Ascending aorta (tissue), 2 donors: ENCODE data around the gene HSPG2. TPM values are rescaled to one million over a fixed set of nuclear protein-coding genes. Genes with fewer than 3 reads are reported as not detected.
"Not testable (repeated sequence)": the region's sequence is repeated elsewhere in the genome, so short reads cannot be mapped to it uniquely, and the experiment has no call there.

Experiments used
- DNase-seq, 2 donors: peaks; one replicate each; pipeline ENCODE4 v3.0.0-alpha.2; 2019; ENCODE audit warnings: low spot score in 2 of 2
- H3K27ac ChIP-seq, 2 donors: fragments of 200-600 bp; sonication (generic); one replicate each; pipeline ENCODE4 v1.5.1; 2016 to 2017; ENCODE audit warnings: mild to moderate bottlenecking in 1 of 2
- H3K27me3 ChIP-seq: fragments of 200-600 bp; sonication (generic); one replicate; pipeline ENCODE4 v1.5.1; 2017
- H3K36me3 ChIP-seq, 2 donors: fragments of 200-600 bp; sonication (generic); one replicate each; pipeline ENCODE4 v1.5.1; 2016
- H3K4me1 ChIP-seq, 2 donors: fragments of 200-600 bp; sonication (generic); one replicate each; pipeline ENCODE4 v1.5.1; 2016 to 2017; ENCODE audit warnings: mild to moderate bottlenecking in 1 of 2
- H3K4me3 ChIP-seq, 2 donors: fragments of 200-600 bp; sonication (generic); one replicate each; pipeline ENCODE4 v1.5.1; 2016 to 2017; ENCODE audit warnings: mild to moderate bottlenecking in 1 of 2
- H3K9me3 ChIP-seq, 2 donors: fragments of 200-600 bp; sonication (generic); one replicate each; pipeline ENCODE4 v1.5.1; 2016
- intact Hi-C: fragments of 100-400 bp; cut with DNase I; formaldehyde crosslinking; loops from one replicate; pipeline ENCODE4 v1.15.1; 2023
- total RNA-seq: library from RNA; depleted of rRNA; stranded (reverse); fragments of >200 nt; gene quantifications from one replicate; pipeline ENCODE4 v1.1.0, GENCODE V29; 2016
- TF ChIP-seq, protein P1 (sequence below), 3 experiments: fragments of 200-600 bp in 2 of 3; fragments of 450-650 bp in 1 of 3; sonication (generic) in 2 of 3; IDR thresholded peaks; one replicate each; pipeline ENCODE4 v1.5.1; 2016 to 2019; ENCODE audit warnings: antibody characterized with exemption in 3 of 3, mild to moderate bottlenecking in 1 of 3, moderate library complexity in 1 of 3

Gene HSPG2
- total RNA-seq, 1 donor from 2014 or later: 1,294 TPM

- Histone ChIP-seq H3K27me3 (no peaks in the 10 kb centered on the region), H3K4me3 (peak overlapping the region; percentile 97 to 99), H3K9me3 (no peaks in the 10 kb centered on the region), H3K27ac (peak overlapping the region; percentile 99 to 100), H3K36me3 (no peaks in the 10 kb centered on the region), H3K4me1 (peaks cover 9 to 13% of the 10 kb centered on the region in 2 donors)
- DNase-seq: peak in 1 of 2 donors; percentile 77
- TF ChIP-seq, protein P1, sequence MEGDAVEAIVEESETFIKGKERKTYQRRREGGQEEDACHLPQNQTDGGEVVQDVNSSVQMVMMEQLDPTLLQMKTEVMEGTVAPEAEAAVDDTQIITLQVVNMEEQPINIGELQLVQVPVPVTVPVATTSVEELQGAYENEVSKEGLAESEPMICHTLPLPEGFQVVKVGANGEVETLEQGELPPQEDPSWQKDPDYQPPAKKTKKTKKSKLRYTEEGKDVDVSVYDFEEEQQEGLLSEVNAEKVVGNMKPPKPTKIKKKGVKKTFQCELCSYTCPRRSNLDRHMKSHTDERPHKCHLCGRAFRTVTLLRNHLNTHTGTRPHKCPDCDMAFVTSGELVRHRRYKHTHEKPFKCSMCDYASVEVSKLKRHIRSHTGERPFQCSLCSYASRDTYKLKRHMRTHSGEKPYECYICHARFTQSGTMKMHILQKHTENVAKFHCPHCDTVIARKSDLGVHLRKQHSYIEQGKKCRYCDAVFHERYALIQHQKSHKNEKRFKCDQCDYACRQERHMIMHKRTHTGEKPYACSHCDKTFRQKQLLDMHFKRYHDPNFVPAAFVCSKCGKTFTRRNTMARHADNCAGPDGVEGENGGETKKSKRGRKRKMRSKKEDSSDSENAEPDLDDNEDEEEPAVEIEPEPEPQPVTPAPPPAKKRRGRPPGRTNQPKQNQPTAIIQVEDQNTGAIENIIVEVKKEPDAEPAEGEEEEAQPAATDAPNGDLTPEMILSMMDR (IDR thresholded peaks at IDR 0.05): peak; percentile 20 to 32 (median 21)
- intact Hi-C loops: loop anchor here (2.0 to 5.0 kb wide), 4 partner anchors 156 to 435 kb away; no protein-coding TSS in a partner anchor
Observed at GRCh38 chr1:21782349-21782867, 154.7 kb downstream of the HSPG2 start.

DNA sequence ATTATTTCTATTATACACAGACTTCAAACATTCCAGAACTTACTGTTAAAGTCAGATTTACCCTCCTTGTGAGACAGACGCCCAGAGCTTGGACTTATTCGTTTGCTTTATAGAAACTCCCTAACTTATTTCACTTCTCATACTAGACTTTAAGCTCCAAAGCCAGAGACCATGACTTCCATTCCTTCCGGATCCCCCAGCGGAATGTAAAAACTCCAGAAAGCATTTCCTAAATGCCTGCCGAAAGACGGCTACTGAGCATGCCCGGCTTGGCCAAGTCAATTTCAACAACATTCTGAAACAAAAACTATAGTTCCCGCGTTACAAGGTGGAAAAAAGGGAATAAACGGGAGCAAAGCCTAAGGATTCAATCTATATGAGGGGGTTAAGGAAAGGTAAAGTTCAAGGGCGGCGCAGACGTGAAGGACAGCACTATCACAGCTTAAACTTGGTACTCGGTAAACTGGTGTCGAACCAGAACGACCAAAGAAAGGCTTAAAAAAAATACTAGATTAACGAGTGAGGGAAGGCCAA is 155.2 kb downstream of the HSPG2 start:
- Histone ChIP-seq H3K36me3 (no peaks in the 10 kb centered on the region), H3K9me3 (no peaks in the 10 kb centered on the region), H3K27me3 (no peaks in the 10 kb centered on the region), H3K4me3 (peak overlapping the region; percentile 97 to 99), H3K27ac (peak overlapping the region; percentile 99 to 100), H3K4me1 (peaks cover 9 to 13% of the 10 kb centered on the region in 2 donors)
- TF ChIP-seq, protein P1 (IDR thresholded peaks at IDR 0.05): no peak
- DNase-seq: no peak
- intact Hi-C loops: loop anchor here (2.0 to 5.0 kb wide), 4 partner anchors 157 to 435 kb away; no protein-coding TSS in a partner anchor

DNA sequence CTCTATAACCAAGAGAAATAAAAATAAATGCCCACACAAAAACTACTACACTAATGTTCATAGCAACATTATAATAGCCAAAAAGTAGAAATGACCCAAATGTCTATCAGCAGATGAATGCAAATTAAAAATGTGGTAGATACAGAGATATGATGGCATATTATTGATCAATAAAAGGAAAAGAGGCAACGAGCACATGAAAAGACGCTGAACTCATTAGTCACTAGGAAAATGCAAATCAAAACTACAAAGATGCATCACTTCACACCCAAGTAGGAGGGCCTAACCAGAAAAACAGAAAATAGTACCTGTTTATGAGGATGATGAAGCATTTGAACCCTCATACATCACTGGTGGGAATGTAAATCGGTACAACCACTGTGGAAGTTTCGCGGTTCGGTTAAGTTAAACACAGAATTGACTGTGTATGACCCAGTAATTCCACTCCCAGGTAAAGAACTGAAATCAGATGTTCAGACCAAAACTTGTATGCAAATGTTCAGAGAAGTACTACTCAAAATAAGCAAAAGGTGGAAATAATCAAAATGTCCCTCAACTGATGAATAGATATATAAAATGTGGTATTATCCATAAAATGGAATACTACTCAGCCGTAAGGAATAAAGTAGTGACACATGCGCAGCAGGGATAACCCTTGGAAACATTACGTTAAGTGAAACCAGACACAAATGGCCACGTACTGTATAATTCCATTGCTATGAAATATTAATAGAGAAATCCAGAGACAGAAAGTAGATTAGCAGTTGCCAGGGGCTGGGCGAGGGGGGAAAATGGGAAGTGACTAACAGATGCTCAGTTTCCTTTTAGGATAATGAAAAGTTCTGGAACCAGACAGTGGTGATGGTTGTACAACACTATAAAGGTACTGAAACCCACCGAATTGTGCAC is 157.2 kb downstream of the HSPG2 start:
- no peak for DNase-seq
- Histone ChIP-seq H3K4me3 (no peak overlapping the region), H3K36me3 (no peaks in the 10 kb centered on the region), H3K27me3 (no peaks in the 10 kb centered on the region), H3K27ac (peak overlapping the region in 1 of 2 donors; percentile 19), H3K4me1 (peaks cover 9 to 13% of the 10 kb centered on the region in 2 donors), H3K9me3 (no peaks in the 10 kb centered on the region)
- TF ChIP-seq, protein P1 (IDR thresholded peaks at IDR 0.05): no peak
- intact Hi-C loops: loop anchor here (5.0 kb wide), 2 partner anchors 182 to 433 kb away; no protein-coding TSS in a partner anchor

DNA sequence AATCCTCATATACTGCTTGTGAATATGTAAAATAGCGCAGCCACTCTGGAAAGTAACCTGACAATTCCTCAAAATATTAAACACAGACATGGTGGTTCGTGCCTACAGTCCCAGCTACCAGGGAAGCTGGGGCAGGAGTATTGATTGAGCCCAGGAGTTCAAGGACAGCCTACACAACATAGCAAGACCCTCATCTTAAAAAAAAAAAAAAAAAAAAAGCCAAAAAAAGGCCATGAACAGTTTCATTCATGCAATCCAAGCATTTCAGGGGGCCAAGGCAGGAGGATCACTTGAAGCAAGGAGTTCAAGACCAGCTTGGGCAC is 158.7 kb downstream of the HSPG2 start:
- no peaks in the 10 kb centered on the region for H3K36me3 ChIP-seq
- intact Hi-C loops: no loop called here
- TF ChIP-seq, protein P1 (IDR thresholded peaks at IDR 0.05): no peak
- no peak overlapping the region for H3K4me3 ChIP-seq
- H3K27me3 ChIP-seq: no peaks in the 10 kb centered on the region
- no peaks in the 10 kb centered on the region for H3K9me3 ChIP-seq
- no peak overlapping the region for H3K27ac ChIP-seq
- H3K4me1 ChIP-seq: peaks cover 9 to 13% of the 10 kb centered on the region in 2 donors
- no peak for DNase-seq

DNA sequence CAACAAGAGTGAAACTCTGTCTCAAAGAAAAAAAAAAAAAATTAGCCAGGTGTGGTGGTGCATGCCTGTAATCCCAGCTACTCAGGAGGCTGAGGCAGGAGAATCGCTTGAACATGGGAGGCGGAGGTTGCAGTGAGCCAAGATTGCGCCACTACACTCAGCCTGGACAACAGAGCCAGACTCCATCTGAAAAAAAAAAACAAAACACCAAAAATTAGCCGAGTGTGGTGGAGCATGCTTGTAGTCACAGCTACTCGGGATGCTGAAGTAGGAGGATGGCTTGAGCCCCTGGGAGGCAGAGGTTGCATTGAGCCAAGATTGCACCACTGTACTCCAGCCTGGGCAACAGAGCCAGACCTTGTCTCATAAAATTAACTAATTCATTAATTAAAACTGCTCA is 160.2 kb downstream of the HSPG2 start:
- H3K9me3 ChIP-seq, H3K4me3 ChIP-seq, H3K27ac ChIP-seq, DNase-seq, intact Hi-C loops, H3K27me3 ChIP-seq, H3K36me3 ChIP-seq: not testable (repeated sequence)
- H3K4me1 ChIP-seq: peaks cover 7 to 13% of the 10 kb centered on the region in 2 donors
